NOMO-1 (cell line): ENCODE measurements around the gene ZMIZ1.

Source experiments
- DNase-seq, 2 experiments: peaks; one replicate each; lab custom pipeline; 2025; ENCODE audit not compliant: unreplicated experiment in 2 of 2; lab: John Stamatoyannopoulos, UW

Gene ZMIZ1

DNA sequence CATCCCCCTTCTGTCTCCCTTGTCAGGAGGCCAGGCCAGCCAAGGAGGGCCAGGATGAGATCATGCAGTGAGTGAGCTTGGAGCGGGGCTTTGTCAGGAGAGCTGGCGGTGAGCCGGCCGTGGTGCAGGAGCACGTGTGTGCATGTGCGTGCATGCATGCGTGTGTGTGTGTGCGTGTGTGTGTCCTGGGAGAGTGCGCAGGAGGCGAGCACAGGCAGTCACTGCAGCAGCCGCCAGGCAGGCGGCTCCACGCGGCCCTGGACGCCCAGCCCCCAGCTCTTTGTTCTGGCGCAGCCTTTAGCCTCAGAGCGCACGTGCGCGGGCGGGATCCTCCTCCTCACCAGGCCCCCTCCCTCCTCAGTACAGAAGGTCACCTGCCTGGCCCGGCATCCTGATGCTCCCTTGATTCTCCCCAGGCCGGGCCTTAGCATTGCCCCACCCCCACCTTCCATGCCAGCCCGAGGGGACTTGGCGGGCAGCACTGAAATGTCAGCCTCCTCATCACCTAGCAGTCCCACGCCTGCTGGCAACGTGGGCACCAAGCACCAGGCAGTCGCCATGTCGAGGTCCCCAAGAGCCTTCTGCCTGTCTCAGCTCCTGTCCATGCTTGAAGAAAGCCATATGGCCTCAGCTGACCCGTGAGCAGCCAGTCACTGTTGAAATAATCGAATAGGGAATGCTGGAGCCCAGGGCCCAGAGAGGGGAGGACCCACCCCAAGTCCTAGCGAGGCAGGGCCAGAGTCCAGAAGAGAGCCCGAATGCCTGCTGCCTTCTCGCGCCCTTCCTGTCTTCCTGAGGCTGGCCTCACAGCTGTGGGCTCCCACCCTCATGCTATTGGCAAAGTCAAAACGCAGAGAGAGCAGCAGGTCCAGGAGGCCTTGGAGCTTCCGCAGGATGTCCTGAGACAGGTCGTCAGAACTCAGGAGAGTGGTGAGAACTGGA, 152.6 kb downstream of the ZMIZ1 start:
- DNase-seq: no peak

DNA sequence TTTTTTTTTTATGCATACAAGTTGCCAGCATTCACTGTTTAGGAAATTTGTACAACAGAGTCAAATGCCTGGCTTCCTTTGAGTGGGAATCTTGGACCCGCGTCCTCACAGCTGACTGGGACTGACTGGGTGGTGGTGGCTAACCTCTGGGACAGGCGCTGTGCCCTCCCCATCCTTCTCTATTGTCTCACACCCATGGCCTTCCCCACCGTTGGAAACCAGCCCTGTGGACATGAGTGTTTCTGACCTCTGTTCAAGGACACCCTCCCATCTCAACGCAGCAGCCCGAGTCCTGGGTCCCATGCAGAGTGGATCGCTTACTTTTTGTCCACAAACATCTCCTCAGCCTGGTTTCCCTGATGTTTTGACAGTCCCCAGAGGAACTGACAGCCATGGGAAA, 153.4 kb downstream of the ZMIZ1 start:
- no peak for DNase-seq

DNA sequence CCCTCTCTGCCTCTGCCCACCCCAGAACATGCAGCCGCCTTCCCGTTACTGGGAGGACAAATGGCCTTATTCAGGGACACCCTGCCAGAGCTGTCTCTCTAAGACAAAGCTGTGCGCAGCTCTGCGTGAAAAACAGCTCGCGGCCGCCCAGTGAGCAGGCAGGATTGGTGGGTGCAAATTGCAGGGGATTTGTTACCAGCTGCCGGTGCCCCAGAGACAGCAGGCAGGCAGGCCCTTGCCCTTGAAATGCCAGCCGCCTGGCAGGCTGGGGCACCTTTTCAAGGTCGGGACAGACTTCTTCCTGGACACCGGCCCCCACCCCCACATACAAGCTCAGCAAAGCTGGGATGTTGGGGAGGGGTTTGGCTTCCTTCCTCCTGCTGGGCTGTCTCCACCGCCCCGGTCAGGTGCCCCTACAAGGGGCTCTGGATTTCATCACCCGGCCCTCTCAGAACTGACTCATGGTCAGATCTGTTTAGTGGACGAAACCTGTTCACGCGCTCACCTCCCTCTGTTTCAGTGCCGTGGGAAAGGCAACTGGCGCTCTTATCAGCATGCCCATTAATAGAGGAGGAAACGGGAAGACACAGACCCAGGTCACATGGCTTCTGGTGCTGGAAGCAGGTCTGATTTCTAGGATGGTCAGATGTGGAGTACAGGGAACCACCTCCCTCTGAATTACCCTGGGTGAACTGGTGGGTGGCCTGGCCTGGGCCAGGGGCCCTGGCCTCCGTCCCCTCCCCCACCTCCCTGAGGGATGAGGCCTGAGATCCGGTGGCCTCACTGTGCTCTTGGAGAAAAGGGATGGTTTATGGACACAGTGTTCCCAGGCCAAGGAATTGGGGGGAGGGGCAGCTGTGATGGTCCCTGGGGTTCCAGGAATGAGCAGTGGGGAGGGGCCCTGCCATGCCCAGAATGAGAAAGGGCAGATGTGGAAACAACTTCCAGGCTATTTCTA, 154.6 kb downstream of the ZMIZ1 start:
- no peak for DNase-seq

DNA sequence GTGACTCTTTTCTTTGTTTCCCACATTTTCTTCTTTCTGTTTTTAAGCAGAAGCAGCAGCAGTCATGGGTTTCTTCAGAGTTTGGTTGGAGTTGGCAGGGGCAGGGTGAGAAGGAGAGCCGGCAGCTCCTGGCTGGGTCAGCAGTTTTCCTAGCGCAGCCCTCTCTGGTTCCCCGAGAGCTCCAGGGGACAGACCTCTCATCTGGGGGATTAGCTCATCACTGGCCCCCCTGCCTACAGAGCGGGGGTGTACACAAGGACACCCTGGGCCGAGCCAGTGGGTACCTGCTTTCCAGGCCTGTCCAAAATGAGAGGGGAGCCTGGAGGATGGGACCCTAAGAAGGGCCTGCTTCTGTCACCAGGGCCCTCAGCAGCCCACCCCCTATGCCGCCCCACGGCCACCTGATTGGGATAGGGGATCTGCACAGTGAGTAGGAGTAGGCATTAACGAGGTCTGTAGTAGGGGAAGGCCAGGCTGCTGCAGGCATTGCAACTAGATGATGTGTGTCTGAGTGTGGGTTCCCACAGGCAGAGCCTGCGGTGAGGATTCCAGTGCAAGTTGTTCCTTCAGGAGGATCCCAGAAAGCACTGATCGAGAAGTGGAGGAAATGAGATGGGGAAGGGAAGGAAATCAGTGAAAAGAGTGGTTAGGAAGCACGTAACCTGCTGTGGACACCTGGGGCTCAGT, 155.6 kb downstream of the ZMIZ1 start:
- no peak for DNase-seq

DNA sequence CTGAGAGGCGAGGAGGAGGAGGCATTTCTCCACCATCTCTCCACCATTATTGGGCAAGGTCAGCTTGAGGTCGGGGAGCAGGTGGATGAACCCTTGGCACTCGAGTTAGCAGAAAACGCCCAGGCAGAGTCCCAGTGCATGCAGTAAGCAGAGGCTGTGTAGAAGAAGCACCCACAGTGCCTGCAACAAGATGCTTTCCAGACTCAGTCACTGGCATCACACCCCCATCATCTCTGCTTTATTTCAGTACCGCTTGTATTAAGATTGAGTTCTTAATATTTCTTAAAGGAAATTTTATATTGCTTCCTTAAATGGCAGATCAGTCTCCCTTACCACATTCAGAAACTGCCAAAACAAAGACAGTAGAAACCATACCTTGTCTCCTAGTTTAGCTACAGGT, 156.2 kb downstream of the ZMIZ1 start:
- no peak for DNase-seq

DNA sequence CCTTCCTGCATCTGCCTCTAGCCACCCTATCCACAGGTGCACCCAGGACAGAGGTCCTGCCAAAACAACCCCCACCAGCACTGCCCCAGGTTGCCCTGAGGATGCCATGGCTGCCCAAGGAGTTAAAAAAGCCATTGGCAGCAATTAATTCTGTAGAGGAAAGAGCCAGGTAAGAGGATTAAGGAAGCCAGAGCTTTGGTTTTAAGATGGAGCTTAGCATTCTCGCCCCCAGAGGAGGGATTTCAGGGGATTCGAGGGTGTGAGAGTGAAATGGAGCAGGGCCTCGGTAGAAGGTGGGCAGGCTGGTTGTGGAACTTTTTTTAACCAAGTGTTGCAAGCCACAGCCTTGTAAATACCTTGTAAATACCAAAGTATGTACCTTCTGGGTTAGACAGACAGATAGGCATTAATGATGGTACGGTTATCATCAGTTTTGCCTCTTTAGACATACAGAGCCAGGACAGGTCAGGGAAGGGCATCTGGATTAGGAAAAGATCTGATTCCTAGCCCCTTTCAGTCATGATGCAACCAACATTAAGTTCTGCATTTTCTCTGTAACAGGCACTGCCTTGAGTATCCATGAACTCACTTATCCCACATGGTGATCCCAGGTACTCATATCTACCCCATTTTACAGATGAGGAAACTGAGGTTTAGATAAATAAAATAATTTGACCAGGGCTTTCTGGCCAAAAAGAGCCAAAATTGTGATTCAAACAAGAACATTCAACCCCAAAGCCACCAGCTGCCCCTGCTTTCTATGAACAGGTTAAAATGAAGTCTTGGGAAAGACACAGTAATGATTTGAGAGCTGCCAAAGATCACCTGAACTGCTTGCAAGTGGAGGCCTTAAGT, 157.9 kb downstream of the ZMIZ1 start:
- DNase-seq: no peak

DNA sequence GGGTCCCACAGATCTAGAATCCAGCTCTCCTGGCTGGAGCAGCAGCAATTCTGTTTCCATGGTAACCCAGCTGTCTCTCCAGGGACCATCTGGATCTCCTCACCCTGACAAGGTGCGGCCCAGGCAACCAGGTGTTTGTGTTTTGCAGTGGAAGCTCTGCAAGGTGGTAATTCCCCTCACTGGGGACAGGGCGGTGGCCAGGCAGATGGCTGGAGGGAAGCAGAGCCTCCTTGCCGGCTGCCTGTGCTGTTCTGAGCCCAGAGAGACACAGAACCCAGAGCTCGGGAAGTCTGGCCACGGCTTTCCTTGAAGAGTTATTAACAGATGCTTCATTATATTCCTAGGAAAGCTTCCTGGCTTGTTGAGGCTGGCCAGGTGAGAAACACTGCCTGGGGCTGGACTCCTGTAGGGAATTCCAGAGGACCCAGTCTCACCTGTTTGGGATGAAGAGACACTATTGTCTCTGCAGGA, 160.3 kb downstream of the ZMIZ1 start:
- no peak for DNase-seq

DNA sequence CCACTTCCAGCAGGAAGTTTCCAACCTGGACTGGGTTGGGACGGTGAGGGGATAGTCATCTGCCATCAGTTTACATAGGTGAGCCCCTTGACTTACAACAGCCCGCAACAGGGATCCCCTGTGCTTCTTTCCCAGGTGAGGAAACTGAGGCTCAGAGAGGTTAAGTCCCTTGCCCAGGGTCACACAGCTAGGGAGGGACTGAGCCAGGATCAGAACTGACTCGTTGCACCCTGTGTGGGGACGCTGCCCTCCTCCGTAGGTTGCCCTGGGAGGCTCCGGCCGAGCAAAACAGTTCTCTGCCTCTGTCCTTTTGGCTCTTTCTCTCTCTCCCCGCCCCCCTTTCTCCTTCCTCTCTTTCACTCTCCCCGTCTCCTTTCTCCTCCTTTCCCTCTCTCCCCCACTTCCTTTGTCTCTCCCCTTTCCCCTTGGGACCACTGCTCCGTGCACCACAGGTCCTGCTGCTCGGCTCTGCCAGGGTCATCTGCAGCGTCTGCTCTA, 161.1 kb downstream of the ZMIZ1 start:
- DNase-seq: no peak

DNA sequence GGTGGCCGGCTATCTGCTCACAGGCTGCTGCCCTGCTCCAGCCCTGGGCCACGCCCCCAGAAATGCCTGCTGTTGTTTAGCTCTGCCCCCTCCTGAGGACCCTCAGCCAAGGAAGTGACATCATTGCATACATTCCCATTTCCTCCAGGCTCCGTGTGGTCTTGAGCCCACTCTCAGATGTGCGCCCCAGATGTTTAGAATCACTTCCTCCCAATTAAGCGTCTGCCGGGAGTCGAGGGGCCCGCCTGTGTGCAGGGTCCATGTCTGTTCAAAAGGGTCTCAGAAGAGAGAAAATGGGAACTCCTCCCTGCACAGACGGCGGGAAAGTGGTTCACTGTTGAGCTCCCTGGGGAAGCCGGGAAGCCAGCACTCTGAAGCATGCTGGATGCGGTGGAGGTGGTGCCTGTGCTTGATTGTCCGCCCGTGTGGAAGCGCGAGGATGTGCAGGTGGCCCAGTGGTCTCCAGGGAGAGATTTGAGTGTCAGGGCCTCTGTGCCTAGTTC, 161.6 kb downstream of the ZMIZ1 start:
- DNase-seq: no peak

DNA sequence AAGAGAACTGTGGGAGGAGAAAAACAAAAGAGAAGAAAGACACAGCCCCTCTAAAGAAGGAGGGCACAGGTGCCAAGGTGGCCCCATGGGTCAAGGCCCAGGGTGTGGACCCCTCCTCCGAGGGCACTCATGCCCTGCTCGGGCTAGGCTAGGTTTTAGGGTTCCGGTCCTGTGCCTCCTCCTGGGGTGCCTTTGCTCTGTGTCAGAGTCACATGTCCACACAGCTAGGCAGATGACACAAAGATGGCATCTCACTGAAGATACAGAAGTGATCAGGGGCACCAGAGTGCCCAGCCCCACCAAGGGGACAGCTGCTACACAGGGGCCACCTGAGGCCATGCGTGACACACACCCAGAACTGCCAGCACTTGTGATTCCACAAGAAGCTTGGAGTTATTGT, 162.1 kb downstream of the ZMIZ1 start:
- DNase-seq: no peak

DNA sequence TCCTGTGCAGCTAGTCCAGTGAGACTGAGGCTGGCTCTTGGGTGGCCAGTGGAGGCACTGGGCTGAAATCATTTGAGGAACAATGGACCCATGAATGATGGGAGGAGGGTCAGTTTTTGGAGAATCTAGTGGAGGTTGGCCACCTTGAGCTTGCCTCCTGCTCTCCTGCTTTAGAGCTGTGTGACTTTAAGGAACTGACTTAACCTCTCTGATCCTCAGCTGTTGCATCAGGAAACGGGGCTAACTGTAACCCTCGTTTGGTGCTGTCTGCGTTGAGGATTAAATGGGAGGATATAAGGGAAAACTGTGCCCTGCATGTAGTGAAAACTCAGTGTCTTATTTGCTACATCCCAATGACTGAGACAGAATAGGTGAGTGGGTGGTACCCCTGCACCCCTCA, 163.1 kb downstream of the ZMIZ1 start:
- DNase-seq: no peak

DNA sequence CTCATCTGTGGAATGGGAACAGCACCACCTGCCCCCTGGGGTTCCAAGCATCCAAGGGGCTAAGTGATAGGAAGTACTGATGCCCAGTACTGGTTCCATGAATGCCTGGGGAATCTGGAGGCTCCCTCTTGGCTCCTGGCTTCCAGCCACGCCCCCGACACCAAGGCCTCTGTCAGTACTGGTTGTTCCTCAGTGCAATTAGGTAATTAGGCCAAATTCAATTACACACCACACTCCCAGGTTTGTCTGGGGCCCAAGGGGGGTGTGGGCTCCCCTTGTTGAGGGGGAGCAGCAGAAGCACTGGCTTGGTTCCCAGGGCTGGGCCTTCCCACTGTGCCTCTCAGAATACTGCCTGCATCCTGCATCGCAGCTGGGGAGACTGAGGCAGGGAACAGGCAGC, 164.1 kb downstream of the ZMIZ1 start:
- no peak for DNase-seq

DNA sequence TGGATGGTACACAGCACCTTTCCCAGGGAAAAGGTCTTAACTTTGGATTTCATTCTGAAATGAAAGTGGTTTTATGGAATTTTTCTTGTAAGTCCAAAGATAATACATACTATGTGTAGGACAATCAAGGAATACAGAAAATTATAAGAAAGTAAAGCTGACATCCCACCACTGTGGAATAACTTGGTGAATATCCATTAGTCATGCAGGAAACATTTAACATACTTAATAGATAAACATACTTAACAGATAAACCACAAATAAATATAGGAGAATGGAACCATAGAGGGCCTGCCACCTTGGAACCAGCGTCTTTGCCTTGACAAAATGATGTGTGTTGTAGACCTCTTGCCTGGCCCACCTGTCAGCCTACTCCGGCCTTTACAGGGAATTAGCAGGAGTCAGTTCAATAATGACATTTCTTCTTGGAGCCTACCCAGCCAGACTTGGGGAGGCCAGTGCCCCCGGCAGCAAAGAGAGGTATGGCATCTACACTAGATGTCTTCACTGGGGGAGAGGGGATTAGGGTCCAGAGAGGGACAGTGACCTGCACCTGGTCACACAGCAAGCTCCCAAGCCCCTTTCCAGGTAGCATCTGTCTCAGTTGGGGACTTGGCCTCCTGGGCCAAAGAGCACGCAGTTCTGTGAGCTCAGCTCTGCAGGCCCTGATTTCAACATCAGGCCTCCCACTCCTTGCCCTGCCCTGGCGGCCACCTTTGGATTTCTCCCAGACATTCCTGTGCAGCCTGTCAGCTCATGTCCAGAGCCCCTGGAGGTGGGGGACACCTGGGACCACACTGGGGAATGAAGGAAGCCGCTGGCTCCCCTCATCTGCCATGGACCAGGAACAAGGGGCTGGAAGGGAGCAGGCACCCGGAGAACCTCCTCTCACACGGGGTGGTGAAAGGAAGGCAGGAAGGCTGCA, 165.9 kb downstream of the ZMIZ1 start:
- no peak for DNase-seq

DNA sequence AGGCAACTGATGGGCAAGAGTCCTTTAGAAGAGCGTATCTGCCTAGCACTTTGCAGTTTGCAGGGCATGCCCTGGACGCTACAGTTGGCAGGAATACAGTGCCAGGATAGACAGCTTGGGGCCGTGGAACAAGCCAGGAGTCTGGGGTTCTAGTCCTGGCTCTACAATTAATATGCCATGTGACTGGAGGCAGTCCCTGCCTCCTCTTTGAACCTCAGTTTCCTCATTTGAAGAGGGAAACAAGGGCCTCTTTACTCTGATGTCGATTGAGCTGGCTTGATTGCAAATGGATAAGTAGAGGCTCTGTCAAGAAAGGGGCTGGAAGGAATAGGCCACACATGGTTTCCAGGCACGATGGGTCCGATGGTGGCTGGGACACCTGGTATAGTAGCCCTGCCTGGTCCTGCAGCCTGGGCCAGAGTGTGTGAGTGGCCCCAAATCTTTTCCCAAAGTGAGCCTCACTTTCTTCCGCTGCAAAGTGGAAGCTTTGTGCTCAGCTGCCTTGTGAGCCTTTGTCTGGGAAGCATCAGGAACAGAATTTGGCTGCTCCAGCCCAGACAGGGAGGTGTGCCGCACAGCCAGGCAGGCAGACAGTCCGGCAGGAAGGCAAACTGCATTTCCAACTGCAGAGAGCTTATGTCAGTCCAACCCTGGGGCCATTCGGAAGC, 167.1 kb downstream of the ZMIZ1 start:
- no peak for DNase-seq

DNA sequence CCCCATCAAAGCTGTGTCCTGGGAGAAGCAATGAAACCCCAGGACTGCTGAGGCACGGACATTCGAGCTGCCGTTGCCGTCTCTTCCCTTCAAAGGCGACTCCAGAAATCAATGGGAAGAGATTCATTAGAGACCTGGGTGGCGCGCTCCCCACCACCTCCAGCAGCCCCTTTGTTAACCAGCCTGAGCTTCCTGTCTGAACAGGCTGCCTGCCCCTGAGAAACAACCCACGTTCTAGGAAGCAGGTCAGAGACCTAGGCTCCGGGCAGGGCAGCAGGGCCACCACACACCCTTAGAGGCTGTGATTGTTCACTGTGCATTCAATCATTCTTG, 167.6 kb downstream of the ZMIZ1 start:
- DNase-seq: no peak

DNA sequence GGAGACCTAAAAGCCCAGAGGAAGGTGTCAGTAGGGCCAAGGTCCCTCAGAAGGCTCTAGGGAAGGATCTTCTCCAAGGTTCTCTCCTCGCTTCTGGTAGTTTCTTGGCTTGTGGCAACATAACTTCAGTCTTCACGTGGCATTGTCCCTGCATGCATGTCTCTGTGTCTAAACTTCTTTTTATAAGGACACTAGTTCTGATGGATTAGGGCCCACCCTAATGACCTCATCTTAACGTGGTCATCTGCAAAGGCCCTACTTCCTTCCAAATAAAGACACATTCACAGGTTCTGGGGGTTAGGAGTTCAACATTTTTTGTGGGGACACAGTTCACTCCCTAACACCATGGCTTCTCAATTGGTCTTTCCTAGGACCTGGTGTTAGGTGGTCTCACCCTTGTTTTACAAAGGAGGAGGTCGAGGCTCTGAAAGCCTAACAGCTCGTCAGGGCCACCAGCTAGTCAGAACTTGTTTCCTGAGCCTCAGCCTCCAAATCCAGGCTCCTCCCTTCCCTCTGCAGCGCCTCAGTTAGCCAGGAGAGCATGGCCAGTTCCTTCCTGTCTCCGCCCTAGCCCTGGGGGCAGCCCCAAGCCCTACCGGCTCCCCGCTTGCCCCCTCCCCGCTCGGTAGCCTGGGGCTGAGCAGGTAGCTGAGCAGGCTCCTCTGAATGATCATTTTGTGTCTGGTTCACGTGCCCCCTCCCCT, 168.8 kb downstream of the ZMIZ1 start:
- DNase-seq: no peak

DNA sequence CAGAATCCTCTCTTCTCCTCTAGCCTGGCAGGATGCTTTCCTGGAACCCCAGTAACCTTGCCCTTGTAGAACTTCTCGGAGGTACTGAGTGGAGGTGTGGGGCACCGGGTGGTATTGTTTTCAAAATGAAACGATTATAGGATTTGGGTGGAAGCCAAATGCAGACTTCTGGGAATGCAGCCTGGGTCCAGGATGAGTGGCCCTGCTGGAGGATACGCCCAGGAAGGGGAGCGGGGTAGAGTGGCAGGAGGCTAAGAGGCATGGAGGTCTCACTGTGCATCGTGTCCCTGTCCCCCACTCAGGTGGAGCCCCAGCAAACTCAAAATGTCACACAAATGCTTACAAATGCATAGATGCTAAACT, 169.4 kb downstream of the ZMIZ1 start:
- no peak for DNase-seq

DNA sequence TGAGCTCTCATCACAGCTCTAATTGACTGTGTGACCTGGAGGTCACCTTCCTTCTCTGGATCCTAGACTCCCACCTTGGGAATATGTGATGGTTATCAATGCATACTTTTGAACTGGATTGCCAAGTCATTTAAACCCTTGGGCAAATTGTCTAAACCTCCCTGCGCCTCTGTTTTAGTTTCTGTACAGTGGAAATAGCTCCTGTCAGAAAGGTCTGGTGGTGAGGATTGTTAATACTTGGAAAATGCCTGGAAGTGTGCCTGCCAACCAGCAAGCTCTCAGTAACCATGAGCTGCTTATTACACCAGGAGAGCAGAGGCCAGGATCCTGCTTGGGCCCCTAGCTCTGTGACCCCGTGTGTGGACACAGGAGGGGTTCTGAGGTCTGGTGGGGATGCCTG, 169.8 kb downstream of the ZMIZ1 start:
- DNase-seq: no peak
